ENCODE data around the gene TMEM121. TPM values are rescaled to one million over a fixed set of nuclear protein-coding genes. Genes with fewer than 3 reads are reported as not detected.

The TMEM121 gene
- total and polyA plus RNA-seq, 2 of the 4 experiments (the other 2 are of a cell fraction) = 2.7 to 6.3 TPM

- Histone ChIP-seq H3K14ac (replicated peaks; ENCODE audit: low read depth, low read length) (no peak overlapping the region), H3K9me1 (ENCODE audit: insufficient read depth, low read length) (no peaks in the 10 kb centered on the region), H2BK20ac (ENCODE audit: low read depth, low read length) (no peak overlapping the region), H3K56ac (ENCODE audit: extremely low read depth, insufficient read depth, low read length) (no peak overlapping the region), H2AFZ (replicated peaks; ENCODE audit: low read length, poor library complexity) (no peak overlapping the region), H3K27me3 (ENCODE audit: control insufficient read depth, insufficient read depth, low read length) (peaks cover 19% of the 10 kb centered on the region), H4K91ac (ENCODE audit: insufficient read depth, low read depth, low read length) (no peak overlapping the region), H3K36me3 (ENCODE audit: control insufficient read depth, insufficient read depth, low read length) (no peaks in the 10 kb centered on the region), H3K9me3 (ENCODE audit: control insufficient read depth, insufficient read depth, low read length) (no peaks in the 10 kb centered on the region), H3K27ac (ENCODE audit: insufficient read depth, low read length) (no peak overlapping the region), H3K18ac (ENCODE audit: low read depth, low read length) (no peak overlapping the region), H3K4me3 (ENCODE audit: insufficient read depth, low read depth, low read length) (no peak overlapping the region), H3K23ac (ENCODE audit: low read depth, low read length) (no peak overlapping the region), H2BK120ac (ENCODE audit: low read depth, low read length) (no peak overlapping the region), H3K9ac (ENCODE audit: low read depth, low read length) (no peak overlapping the region), H3K4ac (ENCODE audit: low read depth, low read length) (no peak overlapping the region), H2AK5ac (ENCODE audit: low read depth, low read length) (no peak overlapping the region), H4K5ac (ENCODE audit: low read depth, low read length) (no peak overlapping the region), H4K8ac (ENCODE audit: low read depth in 2 of 2, low read length in 2 of 2) (no peak overlapping the region), H2BK5ac (ENCODE audit: low read depth, low read length, poor library complexity, severe bottlenecking) (no peak overlapping the region), H4K20me1 (ENCODE audit: insufficient read depth, low read length) (no peaks in the 10 kb centered on the region), H3K4me2 (ENCODE audit: low read depth, low read length) (no peak overlapping the region), H2BK15ac (ENCODE audit: low read depth, low read length) (no peak overlapping the region), H2AK9ac (replicated peaks; ENCODE audit: low read depth, low read length, poor library complexity) (no peak overlapping the region), H3K4me1 (ENCODE audit: control insufficient read depth, insufficient read depth, low read length) (peaks cover 3% of the 10 kb centered on the region; the same call in 1 of the 2 replicates), H3K79me1 (ENCODE audit: low read depth in 1 of 2, low read length in 2 of 2) (no peaks in the 10 kb centered on the region)
- dilution Hi-C loops (cut with HindIII; ENCODE audit: low sequenced_read_pairs, unreplicated experiment) = no loop called here
- DNase-seq (no peak), ATAC-seq (ENCODE audit: low read depth) (no peak)
- no TSS peak for BruUV-seq (replicated peaks)
- CTCF ChIA-PET = interaction anchor here (1.4 kb wide), 1 partner anchor 53 kb away, joined by 4 read pairs; no protein-coding TSS in a partner anchor
- TF ChIP-seq BHLHE40 (IDR thresholded peaks at IDR 0.05; ENCODE audit: low read depth, low read length) = no peak
- no peak for TF ChIP-seq RFX5 (IDR thresholded peaks at IDR 0.05; ENCODE audit: low read depth, low read length)
- TF ChIP-seq SMC3 (IDR thresholded peaks at IDR 0.05; ENCODE audit: low read depth, low read length) = no peak
- TF ChIP-seq CTCF (conservative IDR thresholded peaks at IDR 0.05; ENCODE audit: low read depth, low read length) = no peak
- no peak for TF ChIP-seq RCOR1 (IDR thresholded peaks at IDR 0.05; ENCODE audit: insufficient replicate concordance, low read length)
- TF ChIP-seq RAD21 (IDR thresholded peaks at IDR 0.05; ENCODE audit: low read length) = no peak
- no peak for TF ChIP-seq USF2 (IDR thresholded peaks at IDR 0.05; ENCODE audit: low read depth, low read length)
- TF ChIP-seq CHD1 (IDR thresholded peaks at IDR 0.05; ENCODE audit: low read depth, low read length) = no peak
- no peak for TF ChIP-seq POLR2A (IDR thresholded peaks at IDR 0.05; ENCODE audit: low read depth, low read length)
- TF ChIP-seq MXI1 (IDR thresholded peaks at IDR 0.05; ENCODE audit: borderline replicate concordance, low read depth, low read length) = no peak
- TF ChIP-seq MAFK (IDR thresholded peaks at IDR 0.05; ENCODE audit: low read depth, low read length) = no peak
- TF ChIP-seq ELK1 (IDR thresholded peaks at IDR 0.05; ENCODE audit: borderline replicate concordance, low read depth, low read length) = no peak
- no peak for TF ChIP-seq NFE2L2 (IDR thresholded peaks at IDR 0.05; ENCODE audit: low read depth, low read length)
- no peak for TF ChIP-seq CEBPB (IDR thresholded peaks at IDR 0.05; ENCODE audit: low read depth, low read length)
- TF ChIP-seq FOS (IDR thresholded peaks at IDR 0.05; ENCODE audit: low read depth, low read length) = no peak
- TF ChIP-seq MAZ (IDR thresholded peaks at IDR 0.05; ENCODE audit: borderline replicate concordance, low read depth, low read length) = no peak
- intact Hi-C loops (cut with micrococcal nuclease) = no loop called here
- in situ Hi-C loops (cut with MboI; ENCODE audit: low sequenced_read_pairs) = no loop called here
- WGBS, 2 experiments (ENCODE audit: extremely low coverage in 2 of 2, insufficient read length in 1 of 2) = 60% methylated on average over 2 of the region's 9 CpGs; no CpG with 5 or more reads in 1 of the 2 experiments
- POLR2A ChIA-PET (ENCODE audit: unreplicated experiment) = no interaction called here
Measured at GRCh38 chr14:105533391-105533790, 7.0 kb downstream of the TMEM121 start.

Data from IMR-90 (cell line).